Heart right ventricle (tissue), 16 donors: Measurements from ENCODE around the gene NADSYN1. TPM values are rescaled to one million over a fixed set of nuclear protein-coding genes. Genes with fewer than 3 reads are reported as not detected.

Source experiments
- ATAC-seq, 8 donors: fragments of 200-7000 bp; cut with Tn5 transposase; one replicate each; pipeline ENCODE4 v1.9.1; 2020; ENCODE audit warnings: mild to moderate bottlenecking in 8 of 8, moderate library complexity in 8 of 8, moderate number of reproducible peaks in 1 of 8
- DNase-seq, 2 donors: peaks; one replicate each; pipeline ENCODE4 v3.0.0-alpha.2; 2020
- H3K27ac ChIP-seq, 10 donors: fragments of 200-600 bp; sonication (generic) in 2 of 10; one replicate each; pipeline versions ENCODE4 v1.5.0 to v1.8.0; 2020 to 2022; ENCODE audit warnings: mild to moderate bottlenecking in 3 of 10
- H3K27me3 ChIP-seq, 7 donors: fragments of 200-600 bp; one replicate each; pipeline ENCODE4 v1.8.0; 2021 to 2022; ENCODE audit warnings: mild to moderate bottlenecking in 2 of 7
- H3K36me3 ChIP-seq, 9 donors: fragments of 200-600 bp; sonication (generic) in 1 of 9; one replicate each; pipeline versions ENCODE4 v1.5.0 to v1.8.0; 2020 to 2022; ENCODE audit warnings: mild to moderate bottlenecking in 2 of 9
- H3K4me1 ChIP-seq, 9 donors: fragments of 200-600 bp; sonication (generic) in 1 of 9; one replicate each; pipeline versions ENCODE4 v1.5.0 to v1.8.0; 2020 to 2022; ENCODE audit warnings: mild to moderate bottlenecking in 4 of 9
- H3K4me3 ChIP-seq, 10 donors: fragments of 200-600 bp; sonication (generic) in 2 of 10; one replicate each; pipeline versions ENCODE4 v1.5.0 to v1.8.0; 2020 to 2022; ENCODE audit warnings: mild to moderate bottlenecking in 7 of 10, moderate library complexity in 2 of 10
- H3K9me3 ChIP-seq, 11 donors: fragments of 200-600 bp in 10 of 11; sonication (generic) in 2 of 11; one replicate each; pipeline versions ENCODE4 v1.5.0 to v1.8.0; 2013 to 2022; ENCODE audit warnings: mild to moderate bottlenecking in 2 of 11, control low read depth in 1 of 11, moderate library complexity in 1 of 11
- WGBS, 2 donors: extraction: QIAGEN DNeasy Blood & Tissue Kit; methylation state at CpG; one replicate each; pipeline ENCODE4 v1.1.7; 2013; ENCODE audit warnings: inconsistent platforms in 1 of 2; 5-methylcytosine and 5-hydroxymethylcytosine counted together
- intact Hi-C, 10 donors: fragments of 100-400 bp; cut with DNase I; formaldehyde crosslinking; loops; one replicate each; pipeline versions ENCODE4 v1.11.1 to v1.14.2; 2022
- polyA plus RNA-seq, 2 donors: library from polyadenylated mRNA; stranded (reverse); fragments of 200-250 nt; gene quantifications; one replicate each; pipeline ENCODE4 v1.2.3, GENCODE V29; 2013
- total RNA-seq, 10 donors: library from RNA; stranded (reverse); fragmentation: NEBNext Ultra II Directional in 3 of 10; extraction: Animal tissue kit (Norgen Biotek cat#: 25700) in 3 of 10; gene quantifications; one replicate each; pipeline versions ENCODE4 v1.2.1 to v1.2.4, GENCODE V29; 2021 to 2023
- TF ChIP-seq, protein P1 (sequence below), 9 donors: fragments of 200-600 bp; sonication (generic) in 2 of 9; IDR thresholded peaks; one replicate each; pipeline versions ENCODE4 v1.5.0 to v1.8.0; 2021 to 2022; ENCODE audit warnings: antibody characterized with exemption in 9 of 9, mild to moderate bottlenecking in 5 of 9, moderate library complexity in 1 of 9
- donor health status: Arrhythmogenic right ventricular cardiomyopathy.
- donor health status: ischemic (EF 13 %, LVEDD 7.1; RV severe dilation, severe dysfunction).
- donor health status: healthy with polysubstance abuse.
- donor health status: DM: no; HTN: yes; CAD: no.
- donor health status: DM: no; HTN: no; CAD: no.
- donor health status: ischemic (EF 25% LVEDD 6.9; RV normal size, moderate dysfunction).
- donor health status: ischemic (EF 25% LVEDD 5.7; RV mildly dilated, moderate dysfunction).
- donor health status: healthy.
- donor health status: DM: yes; HTN: yes; CAD: no.
- donor health status: Ischemic cardiomyopathy.
- donor health status: ischemic (EF 35%, LVEDD 5.7; RV mildly dilated, moderate dysfunction).
- donor health status: nonischemic (EF 11% LVEDD 7.7; RV severe dilation, severe dysfunction).
- donor health status: DM: yes; HTN: yes; CAD: no.
- donor health status: PGD.
- donor health status: ischemic (EF 29% LVEDD 5.4; RV normal size, mild dysfunction).
- donor health status: nonischemic (EF 23%, LVEDD 6.1; RV moderate dilation, normal function).

The NADSYN1 gene
- total and polyA plus RNA-seq, 12 donors = 13.4 to 32.0 (median 16.9) TPM

DNA sequence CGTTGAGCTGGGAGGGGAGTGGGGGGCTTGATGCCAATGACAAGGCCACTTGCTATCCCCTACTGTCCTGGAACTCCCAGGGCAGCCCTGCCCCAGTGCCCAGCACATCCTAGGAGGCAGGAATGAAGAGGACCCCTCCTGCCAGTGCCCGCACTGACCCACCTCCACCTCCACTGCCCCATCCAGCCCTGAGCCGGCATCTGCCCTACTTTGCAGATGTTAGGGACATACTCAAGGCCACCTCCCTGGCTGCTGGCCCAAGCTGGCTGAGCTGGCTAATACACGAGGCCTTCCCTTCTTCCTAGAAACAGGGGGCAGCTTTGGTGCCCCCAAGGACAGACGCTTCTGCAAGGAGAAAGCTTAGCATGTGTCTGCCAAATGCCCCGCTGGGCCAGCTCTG lies 15.6 kb upstream of the NADSYN1 start:
- WGBS, 2 donors = 86 to 87% methylated on average over 6 of the region's 6 CpGs
- intact Hi-C loops = no loop called here

GRCh38 chr11:71437879-71438278 lies 15.1 kb upstream of the NADSYN1 start:
- Histone ChIP-seq H3K27ac (no peak overlapping the region), H3K27me3 (no peaks in the 10 kb centered on the region), H3K9me3 (no peaks in the 10 kb centered on the region), H3K4me1 (peaks cover 0 to 12% (median 7%) of the 10 kb centered on the region in 9 donors), H3K36me3 (peaks cover 0 to 74% (median 16%) of the 10 kb centered on the region in 9 donors), H3K4me3 (no peak overlapping the region)
- 74 to 81% methylated on average over 13 of the region's 13 CpGs for WGBS, 2 donors
- DNase-seq (no peak), ATAC-seq (no peak)
- intact Hi-C loops = no loop called here
- TF ChIP-seq, protein P1, sequence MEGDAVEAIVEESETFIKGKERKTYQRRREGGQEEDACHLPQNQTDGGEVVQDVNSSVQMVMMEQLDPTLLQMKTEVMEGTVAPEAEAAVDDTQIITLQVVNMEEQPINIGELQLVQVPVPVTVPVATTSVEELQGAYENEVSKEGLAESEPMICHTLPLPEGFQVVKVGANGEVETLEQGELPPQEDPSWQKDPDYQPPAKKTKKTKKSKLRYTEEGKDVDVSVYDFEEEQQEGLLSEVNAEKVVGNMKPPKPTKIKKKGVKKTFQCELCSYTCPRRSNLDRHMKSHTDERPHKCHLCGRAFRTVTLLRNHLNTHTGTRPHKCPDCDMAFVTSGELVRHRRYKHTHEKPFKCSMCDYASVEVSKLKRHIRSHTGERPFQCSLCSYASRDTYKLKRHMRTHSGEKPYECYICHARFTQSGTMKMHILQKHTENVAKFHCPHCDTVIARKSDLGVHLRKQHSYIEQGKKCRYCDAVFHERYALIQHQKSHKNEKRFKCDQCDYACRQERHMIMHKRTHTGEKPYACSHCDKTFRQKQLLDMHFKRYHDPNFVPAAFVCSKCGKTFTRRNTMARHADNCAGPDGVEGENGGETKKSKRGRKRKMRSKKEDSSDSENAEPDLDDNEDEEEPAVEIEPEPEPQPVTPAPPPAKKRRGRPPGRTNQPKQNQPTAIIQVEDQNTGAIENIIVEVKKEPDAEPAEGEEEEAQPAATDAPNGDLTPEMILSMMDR (IDR thresholded peaks at IDR 0.05) = no peak

More for the DNA sequence above, 15.6 kb upstream of the NADSYN1 start:
- Histone ChIP-seq H3K4me1 (peaks cover 0 to 16% (median 9%) of the 10 kb centered on the region in 9 donors), H3K27me3 (no peaks in the 10 kb centered on the region), H3K9me3 (no peaks in the 10 kb centered on the region), H3K4me3 (no peak overlapping the region), H3K36me3 (peaks cover 0 to 69% (median 16%) of the 10 kb centered on the region in 9 donors), H3K27ac (no peak overlapping the region)
- DNase-seq (no peak), ATAC-seq (no peak)
- TF ChIP-seq, protein P1 (IDR thresholded peaks at IDR 0.05) = no peak

- TF ChIP-seq, protein P1 (IDR thresholded peaks at IDR 0.05) = no peak
- Histone ChIP-seq H3K9me3 (no peaks in the 10 kb centered on the region), H3K36me3 (peaks cover 0 to 82% (median 16%) of the 10 kb centered on the region in 9 donors), H3K4me3 (no peak overlapping the region), H3K4me1 (peaks cover 0 to 5% (median 2%) of the 10 kb centered on the region in 9 donors), H3K27ac (no peak overlapping the region), H3K27me3 (no peaks in the 10 kb centered on the region)
- no peak for DNase-seq
- WGBS, 2 donors = 93 to 95% methylated on average over 19 of the region's 19 CpGs
- intact Hi-C loops = no loop called here
- ATAC-seq = no peak
Measured at GRCh38 chr11:71438650-71439049, 14.4 kb upstream of the NADSYN1 start.

- intact Hi-C loops = no loop called here
- TF ChIP-seq, protein P1 (IDR thresholded peaks at IDR 0.05) = no peak
- H3K9me3 ChIP-seq = no peaks in the 10 kb centered on the region
- H3K4me3 ChIP-seq = no peak overlapping the region
- ATAC-seq = no peak
- no peak for DNase-seq
- H3K36me3 ChIP-seq = peaks cover 0 to 91% (median 16%) of the 10 kb centered on the region in 9 donors
- 97% methylated on average over 6 of the region's 6 CpGs for WGBS, 2 donors
- no peaks in the 10 kb centered on the region for H3K27me3 ChIP-seq
- no peaks in the 10 kb centered on the region for H3K4me1 ChIP-seq
- no peak overlapping the region for H3K27ac ChIP-seq
Measured at GRCh38 chr11:71440021-71440755, 12.8 kb upstream of the NADSYN1 start.
